ENCODE data around the gene ZNF280A.
"Not testable (repeated sequence)": the region's sequence is repeated elsewhere in the genome, so short reads cannot be mapped to it uniquely, and the experiment has no call there.

ZNF280A gene

DNA sequence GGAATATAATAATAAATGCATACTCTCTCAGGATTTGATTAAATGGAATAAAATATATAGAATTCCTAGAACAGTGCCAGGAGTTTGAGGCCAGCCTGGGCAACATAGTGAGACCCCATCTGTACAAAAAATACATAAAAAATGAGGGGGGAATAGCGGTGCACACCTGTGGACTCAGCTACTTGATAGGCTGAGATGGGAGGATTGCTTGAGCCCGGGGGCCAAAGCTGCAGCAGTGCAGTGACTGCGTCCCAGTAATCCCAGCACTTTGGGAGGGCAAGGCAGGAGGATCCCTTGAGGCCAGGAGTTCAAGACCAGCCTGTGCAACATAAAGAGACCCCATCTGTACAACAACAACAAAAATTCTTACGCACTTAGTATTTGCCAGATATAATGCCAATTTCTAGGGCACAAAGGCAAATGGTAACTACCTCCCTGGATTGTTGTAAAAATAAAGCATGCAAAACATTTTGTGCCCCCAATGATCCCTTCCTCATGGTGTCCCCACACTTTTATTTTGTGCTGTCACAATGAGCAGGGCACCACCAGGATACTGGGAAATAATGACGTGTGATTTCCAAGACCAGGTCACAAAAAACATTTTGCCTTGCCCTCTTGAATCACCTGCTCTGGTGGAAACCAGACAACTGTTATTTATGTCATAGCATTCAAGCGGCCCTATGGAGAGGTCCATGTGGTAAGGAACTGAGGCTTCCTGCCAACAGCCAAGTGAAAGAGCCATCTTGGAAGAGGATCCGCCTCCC is 18.3 kb upstream of the ZNF280A start:
- no peak for DNase-seq

- no peak for DNase-seq
Measured at GRCh38 chr22:22536916-22537315, 16.8 kb upstream of the ZNF280A start.

DNA sequence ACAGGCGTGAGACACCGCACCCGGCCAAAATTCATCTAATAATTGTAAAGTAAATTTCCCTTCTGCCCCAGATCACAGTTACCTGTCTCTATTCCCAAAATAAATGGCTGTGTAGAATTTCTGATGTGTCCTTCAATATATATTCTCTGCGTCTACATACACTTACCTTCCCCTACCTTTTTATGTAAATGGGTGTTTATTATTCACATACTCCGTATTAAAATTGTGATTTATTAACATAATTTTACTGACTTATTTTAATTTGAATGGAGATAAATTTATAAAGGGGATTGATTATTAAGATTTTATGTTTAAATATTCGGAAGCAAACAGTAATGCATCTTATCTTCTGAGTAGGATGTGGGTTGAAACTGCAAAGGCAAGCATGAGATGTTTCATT is 16.4 kb upstream of the ZNF280A start:
- no peak for DNase-seq

DNA sequence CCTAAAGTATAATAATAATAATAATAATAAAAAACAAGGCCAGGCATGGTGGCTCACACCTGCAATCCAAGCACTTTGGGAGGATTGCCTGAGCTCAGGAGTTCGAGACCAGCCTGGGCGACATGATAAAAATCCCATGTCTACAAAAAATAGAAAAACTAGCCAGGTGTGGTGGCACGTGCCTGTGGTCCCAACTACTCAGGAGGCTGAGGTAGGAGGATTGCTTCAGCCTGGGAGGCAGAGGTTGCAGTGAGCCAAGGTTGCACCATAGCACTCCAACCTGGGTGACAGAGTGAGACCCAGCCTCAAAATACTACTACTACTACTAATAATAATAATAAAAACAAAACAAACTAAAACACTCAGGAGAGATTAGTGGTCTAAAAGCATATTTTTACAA is 15.6 kb upstream of the ZNF280A start:
- DNase-seq = no peak

GRCh38 chr22:22534604-22535415 is 14.7 kb upstream of the ZNF280A start:
- no peak for DNase-seq

DNA sequence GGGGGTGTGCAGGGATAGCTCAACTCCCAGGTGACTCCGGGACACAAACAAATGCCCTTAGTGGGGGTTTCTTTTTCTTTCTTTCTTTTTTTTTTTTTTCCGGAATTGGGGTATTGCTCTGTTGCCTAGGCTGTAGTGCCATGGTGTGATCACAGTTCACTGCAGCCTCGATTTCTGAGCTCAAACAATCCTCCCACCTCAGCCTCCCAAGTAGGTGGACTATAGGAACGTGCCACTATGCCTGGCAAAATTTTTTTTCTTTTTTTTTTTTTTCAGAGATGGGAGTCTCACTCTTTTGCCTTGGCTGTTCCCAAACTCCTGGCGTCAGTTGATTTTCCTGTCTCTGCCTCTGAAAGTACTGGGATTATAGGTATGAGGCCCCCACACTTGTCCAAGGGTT is 13.8 kb upstream of the ZNF280A start:
- DNase-seq = no peak

DNA sequence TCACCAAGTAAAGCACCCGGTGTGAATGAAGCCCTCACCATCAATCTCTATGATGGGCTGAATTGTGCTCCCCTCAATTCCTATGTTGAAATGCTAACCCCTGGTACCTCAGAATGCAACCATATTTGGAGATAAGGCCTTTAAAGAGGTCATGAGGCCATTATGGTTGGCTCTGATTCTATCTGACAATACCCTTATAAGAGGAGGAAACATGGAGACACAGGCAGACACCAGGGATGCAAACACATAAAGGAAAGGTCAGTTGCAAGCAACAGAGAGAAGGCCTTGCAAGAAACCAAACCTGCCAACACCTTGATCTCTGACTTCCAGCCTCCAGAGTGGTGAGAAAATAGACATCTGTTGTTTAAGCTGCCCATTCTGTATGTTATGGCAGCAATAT is 13.3 kb upstream of the ZNF280A start:
- no peak for DNase-seq

DNA sequence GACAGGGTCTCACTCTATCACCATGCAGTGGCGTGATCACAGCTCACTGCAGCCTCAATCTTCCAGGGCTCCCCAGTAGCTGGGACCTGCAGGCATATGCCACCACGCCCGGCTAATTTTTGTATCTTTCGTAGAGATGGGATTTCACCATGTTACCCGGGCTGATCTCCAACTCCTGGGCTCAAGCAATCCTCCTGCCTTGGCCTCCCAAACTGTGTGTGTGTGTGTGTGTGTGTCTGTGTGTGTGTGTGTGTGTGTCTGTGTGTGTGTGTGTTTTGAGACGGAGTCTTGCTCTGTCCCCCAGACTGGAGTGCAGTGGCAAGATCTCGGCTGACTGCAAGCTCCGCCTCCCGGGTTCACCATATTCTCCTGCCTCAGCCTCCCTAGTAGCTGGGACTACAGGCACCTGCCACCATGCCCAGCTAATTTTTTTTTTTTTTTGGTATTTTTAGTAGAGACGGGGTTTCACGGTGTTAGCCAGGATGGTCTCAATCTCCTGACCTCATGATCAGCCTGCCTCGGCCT is 12.5 kb upstream of the ZNF280A start:
- not testable (repeated sequence) for DNase-seq

GRCh38 chr22:22531770-22532546 is 11.9 kb upstream of the ZNF280A start:
- no peak for DNase-seq

GRCh38 chr22:22528780-22529179 is 8.7 kb upstream of the ZNF280A start:
- DNase-seq = no peak

- DNase-seq = no peak
Measured at GRCh38 chr22:22527312-22527711, 7.2 kb upstream of the ZNF280A start.

GRCh38 chr22:22526125-22526912 is 6.2 kb upstream of the ZNF280A start:
- no peak for DNase-seq

- DNase-seq = no peak
Measured at GRCh38 chr22:22523494-22523893, 3.4 kb upstream of the ZNF280A start.

DNA sequence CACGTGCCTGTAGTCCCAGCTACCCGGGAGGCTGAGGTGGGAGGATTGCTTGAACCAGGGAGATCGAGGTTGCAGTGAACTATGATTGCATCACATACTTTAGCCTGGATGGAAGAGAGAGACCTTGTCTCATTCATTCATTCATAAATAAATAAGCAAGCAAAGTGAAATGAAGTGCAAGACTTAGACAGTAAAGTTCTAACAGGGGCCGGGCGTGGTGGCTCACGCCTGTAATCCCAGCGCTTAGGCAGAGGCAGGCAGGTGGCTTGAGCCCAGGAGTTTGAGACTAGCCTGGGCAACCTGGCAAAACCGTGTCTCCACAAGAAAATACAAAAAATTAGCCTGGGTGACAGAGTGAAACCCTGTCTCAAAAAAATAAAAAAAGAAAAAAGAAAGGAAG is 1.6 kb upstream of the ZNF280A start:
- DNase-seq = no peak

DNA sequence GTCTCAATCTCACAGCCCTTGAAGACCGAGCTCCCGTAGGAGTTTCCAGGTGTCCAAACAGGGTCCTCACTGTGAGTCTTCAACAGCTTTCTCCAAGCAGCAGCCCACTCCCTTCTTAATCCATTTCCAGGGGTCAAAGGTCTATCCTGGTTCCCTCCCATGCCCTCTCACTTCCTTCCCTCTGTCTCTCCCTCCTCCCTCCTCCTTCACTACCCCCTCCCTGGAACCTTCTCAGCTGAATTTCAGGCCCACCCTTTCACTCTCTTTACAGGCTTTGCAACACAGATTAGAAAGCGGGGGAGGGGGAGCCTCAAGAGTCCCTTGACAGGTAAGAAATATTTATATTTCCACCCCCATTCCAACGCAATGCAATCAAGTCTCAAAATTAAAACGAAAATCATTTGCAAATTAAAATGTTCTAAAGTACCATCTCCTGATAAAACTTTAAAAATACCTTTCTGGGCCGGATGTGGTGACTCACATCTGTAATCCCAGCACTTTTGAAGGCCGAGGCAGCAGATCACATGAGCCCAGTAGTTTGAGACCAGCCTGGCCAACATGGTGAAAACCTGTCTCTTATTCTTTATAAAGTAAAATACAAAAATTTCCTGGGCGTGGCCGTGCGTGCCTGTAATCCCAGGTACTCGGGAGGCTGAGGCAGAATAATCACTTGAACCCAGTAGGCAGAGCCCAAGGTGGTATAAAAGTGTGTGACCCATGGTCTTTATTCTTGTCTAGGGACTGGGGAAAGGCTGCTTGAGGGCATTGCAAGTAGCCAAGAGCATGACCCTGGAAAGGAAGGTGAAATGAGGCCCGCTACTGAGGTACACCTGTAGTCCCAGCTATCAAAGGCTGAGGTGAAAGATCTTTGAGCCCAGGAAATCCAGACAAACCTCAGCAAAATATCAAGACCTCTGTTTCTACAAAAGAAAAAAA is 865 bp upstream of the ZNF280A start:
- no peak for DNase-seq

DNA sequence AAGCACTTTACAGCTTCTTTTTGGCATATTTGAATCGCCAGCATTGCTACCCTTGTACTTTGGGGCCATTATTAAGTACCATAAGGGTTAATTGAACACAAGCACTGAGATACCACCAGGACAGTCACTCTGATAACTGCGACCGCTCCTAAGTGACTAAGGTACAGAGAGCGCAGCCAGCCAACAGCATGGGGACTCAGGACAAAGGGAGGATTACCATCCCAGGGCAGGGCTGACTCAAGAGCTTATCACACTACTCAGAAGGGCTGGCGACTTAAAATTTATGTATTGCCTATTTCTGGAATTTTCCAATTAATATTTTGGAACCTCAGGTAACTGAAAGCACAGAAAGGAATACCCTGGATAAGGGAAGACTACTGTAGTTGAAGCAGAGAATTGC is 479 bp downstream of the ZNF280A start:
- no peak for DNase-seq

- no peak for DNase-seq
Measured at GRCh38 chr22:22516992-22517391, 3.1 kb downstream of the ZNF280A start.

DNA sequence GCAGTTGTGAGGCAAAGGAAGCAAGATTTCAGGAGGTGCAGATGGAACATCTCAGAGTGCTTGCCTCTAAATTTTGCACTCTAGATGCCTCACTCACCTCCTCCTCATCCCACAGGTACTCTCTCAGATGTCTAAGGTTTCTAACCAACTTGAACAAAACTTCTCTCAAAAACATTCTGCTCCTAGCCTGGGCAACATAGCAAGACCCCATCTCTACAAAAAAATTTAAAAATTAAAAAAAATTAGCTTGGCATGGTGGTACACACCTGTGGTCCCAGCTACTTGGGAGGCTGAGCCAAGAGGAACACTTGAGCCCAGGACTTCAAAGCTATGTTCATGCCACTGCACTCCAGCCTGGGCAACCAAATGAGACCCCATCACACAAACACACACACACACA is 4.2 kb downstream of the ZNF280A start:
- no peak for DNase-seq

- not testable (repeated sequence) for DNase-seq
Measured at GRCh38 chr22:22514431-22514830, 5.6 kb downstream of the ZNF280A start.

DNA sequence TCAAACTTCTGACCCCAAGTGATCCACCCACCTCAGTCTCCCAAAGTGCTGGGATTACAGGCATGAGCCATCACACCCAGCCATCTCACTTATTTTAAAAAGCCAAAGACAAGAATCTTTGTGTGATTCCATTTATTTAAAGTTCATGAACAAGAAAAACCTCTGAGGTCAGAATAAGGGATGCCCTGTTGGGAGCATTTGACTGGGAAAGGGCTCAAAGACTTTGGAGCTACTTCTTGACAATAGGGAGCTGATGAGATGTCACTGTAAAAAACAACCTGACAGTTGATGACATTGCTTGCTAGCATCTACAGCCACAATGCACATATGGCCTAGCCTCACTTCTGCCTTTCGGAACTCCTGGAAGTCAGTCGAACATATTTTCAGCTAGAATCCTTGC is 6.5 kb downstream of the ZNF280A start:
- DNase-seq = no peak

DNA sequence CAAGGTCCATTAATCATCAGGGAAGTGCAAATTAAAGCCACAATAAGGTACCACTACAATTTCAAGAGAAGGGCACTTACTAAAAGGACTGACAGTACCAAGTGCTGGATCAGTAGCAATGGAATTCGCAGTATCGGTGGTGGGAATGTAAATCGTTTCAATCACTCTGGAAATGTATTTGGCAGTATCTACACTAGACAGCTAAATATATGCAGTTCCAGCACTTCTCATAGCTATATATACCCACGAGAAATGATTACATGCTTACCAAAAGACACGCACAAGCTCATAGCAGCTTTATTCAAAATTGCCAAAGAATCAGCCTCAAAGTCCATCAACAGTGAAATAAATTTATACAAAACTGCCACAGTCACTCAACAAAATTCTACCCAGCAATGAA is 7.1 kb downstream of the ZNF280A start:
- no peak for DNase-seq

All from NCI-H510A (cell line).